ENCODE measurements around the gene TTBK2. TPM values are rescaled to one million over a fixed set of nuclear protein-coding genes. Genes with fewer than 3 reads are reported as not detected.
"Not testable (repeated sequence)": the region's sequence is repeated elsewhere in the genome, so short reads cannot be mapped to it uniquely, and the experiment has no call there.

TTBK2 gene
- 10 to 100 TPM in 1 of 2 donors, 1 to 10 TPM in 1; 9.7 to 12.3 TPM for total RNA-seq
- long read RNA-seq, partial matches to known transcripts: 1 of 3 reads
- long read RNA-seq, other reads (novel, unspliced or antisense): 2 of 3 reads

- peak; percentile 98 for ATAC-seq
Measured at GRCh38 chr15:42920519-42921341, at the start of gene TTBK2. Gene TTBK2 (minus strand): TSS chr15:42920778. CDS start chr15:42878617, 42,161 bp downstream.

DNA sequence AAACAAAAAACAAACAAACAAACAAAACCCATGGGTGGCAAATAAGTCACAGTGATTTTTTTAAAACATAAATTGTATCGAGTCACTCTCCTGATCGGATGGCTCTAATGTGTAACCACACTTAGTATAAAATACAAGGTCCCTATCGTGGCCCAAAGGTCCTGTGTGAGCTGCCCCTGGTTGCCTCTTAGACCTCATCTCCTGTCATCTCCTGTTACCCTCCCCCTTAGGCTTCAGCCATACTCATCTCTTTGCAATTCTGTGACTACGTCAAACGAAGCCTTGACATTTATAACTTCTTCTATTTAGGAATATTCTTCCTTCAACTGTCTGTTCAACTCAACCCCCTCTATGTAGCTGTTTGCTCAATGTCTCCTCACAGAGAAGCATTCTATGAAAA, 43.9 kb upstream of the TTBK2 start:
- no peak for DNase-seq
- intact Hi-C loops (cut with DNase I, micrococcal nuclease): no loop called here
- no peak for ATAC-seq

More at GRCh38 chr15:42920519-42921341, at the start of gene TTBK2:
- intact Hi-C loops (cut with DNase I, micrococcal nuclease): loop anchor here in 1 of 2 donors (10.0 kb wide), 1 partner anchor 216 kb away; no protein-coding TSS in a partner anchor
- peak; percentile 99 for DNase-seq

GRCh38 chr15:42955518-42955917, 34.9 kb upstream of the TTBK2 start:
- DNase-seq (no peak), ATAC-seq (no peak)
- intact Hi-C loops (cut with DNase I, micrococcal nuclease): no loop called here

GRCh38 chr15:42954291-42954690, 33.7 kb upstream of the TTBK2 start:
- intact Hi-C loops (cut with DNase I, micrococcal nuclease): no loop called here
- DNase-seq (no peak), ATAC-seq (no peak)

DNA sequence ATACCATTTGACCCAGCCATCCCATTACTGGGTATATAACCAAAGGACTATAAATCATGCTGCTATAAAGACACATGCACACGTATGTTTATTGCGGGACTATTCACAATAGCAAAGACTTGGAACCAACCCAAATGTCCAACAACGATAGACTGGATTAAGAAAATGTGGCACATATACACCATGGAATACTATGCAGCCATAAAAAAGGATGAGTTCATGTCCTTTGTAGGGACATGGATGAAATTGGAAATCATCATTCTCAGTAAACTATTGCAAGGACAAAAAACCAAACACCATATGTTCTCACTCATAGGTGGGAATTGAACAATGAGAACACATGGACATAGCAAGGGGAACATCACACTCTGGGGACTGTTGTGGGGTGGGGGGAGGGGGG, 28.3 kb upstream of the TTBK2 start:
- ATAC-seq; intact Hi-C loops (cut with DNase I, micrococcal nuclease); DNase-seq: not testable (repeated sequence)

GRCh38 chr15:42940527-42940926, 19.9 kb upstream of the TTBK2 start:
- DNase-seq: no peak
- ATAC-seq: no peak
- intact Hi-C loops (cut with DNase I, micrococcal nuclease): no loop called here

DNA sequence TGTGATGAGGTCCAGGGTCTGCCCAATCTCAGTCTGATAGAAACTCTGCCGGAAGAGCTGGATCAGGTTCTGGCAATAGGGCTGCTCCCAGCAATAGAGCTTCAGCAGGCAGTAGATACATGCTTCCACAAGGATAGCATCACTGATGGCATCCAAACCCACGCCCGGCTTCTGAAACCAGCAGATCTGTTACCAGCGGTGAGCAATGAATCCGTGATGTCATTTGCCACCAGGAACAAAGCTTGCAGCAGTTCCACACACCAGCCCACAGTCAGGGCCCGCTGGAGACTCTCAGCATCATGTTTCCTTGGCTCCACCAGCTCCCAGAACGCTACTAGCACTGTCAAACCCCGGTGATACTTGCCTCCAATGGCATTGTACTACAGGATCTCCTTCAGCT, 19.3 kb upstream of the TTBK2 start:
- intact Hi-C loops (cut with DNase I, micrococcal nuclease): no loop called here
- DNase-seq (no peak), ATAC-seq (no peak)

GRCh38 chr15:42937143-42937542, 16.6 kb upstream of the TTBK2 start:
- ATAC-seq (no peak), DNase-seq (no peak)
- intact Hi-C loops (cut with DNase I, micrococcal nuclease): no loop called here

- no peak for DNase-seq
- intact Hi-C loops (cut with DNase I, micrococcal nuclease): no loop called here
Measured at GRCh38 chr15:42933886-42934667, 13.5 kb upstream of the TTBK2 start.

GRCh38 chr15:42932833-42933515, 12.4 kb upstream of the TTBK2 start:
- DNase-seq (no peak), ATAC-seq (no peak)
- intact Hi-C loops (cut with DNase I, micrococcal nuclease): no loop called here

More at GRCh38 chr15:42933886-42934667, 13.5 kb upstream of the TTBK2 start:
- ATAC-seq: no peak

DNA sequence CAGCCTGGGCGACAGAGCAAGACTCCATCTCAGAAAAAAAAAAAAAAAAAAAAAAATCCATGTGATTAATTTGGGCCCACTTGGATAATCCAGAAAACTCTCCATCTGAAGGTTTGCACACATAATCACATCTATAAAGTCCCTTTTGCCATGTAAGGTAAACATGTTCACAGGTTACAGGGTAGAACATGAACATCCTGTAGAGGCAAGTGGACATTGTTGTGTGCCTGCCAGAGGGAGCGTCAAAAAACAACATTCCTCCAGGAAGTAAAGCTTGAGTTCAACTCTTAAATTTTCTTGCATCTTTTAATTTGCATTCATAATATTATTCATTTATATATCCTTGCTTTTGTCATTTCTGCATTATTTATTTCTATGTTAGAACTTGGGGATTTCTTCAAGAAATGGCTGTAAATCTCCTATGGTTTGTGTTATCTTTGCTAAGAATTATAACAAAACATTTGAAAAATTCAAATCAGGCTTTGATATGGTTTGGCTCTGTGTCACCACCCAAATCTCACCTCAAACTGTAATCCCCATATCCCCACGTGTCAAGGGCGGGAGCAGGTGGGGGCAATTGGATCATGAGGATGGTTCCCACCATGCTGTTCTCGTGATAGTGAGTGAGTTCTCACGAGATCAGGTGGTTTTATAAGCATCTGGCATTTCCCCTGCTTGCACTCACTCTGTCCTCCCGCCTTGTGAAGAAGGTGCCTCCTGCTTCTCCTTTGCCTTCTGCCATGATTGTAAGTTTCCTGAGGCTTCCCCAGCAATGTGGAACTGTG, 11.3 kb upstream of the TTBK2 start:
- ATAC-seq: no peak
- DNase-seq: no peak
- intact Hi-C loops (cut with DNase I, micrococcal nuclease): no loop called here

DNA sequence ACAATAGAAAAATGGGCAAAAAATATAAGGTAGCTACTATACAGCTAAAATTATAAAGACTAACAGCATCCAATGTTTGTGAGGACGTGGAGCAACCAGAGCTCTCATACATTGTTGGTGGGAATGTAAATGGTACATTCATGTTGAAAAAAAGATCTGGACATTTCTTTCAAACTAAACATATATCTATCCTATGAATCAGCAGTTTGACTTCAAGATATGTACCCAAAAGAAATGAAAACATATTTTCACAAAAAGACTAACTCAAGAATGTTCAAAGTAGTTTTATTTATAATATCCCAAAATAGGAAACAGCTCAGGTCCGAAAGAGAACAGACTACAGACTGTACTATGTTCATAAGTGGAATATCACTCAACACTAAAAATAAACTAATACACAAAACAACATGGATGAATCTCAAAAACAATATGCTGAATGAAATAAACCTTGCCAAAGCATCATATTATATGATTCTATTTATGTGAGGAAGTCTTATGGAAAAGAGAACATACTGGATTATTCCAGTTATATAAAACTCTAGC, 8.8 kb upstream of the TTBK2 start:
- DNase-seq: no peak
- intact Hi-C loops (cut with DNase I, micrococcal nuclease): loop anchor here in 1 of 2 donors (10.0 kb wide), 1 partner anchor 225 kb away; no protein-coding TSS in a partner anchor
- no peak for ATAC-seq

DNA sequence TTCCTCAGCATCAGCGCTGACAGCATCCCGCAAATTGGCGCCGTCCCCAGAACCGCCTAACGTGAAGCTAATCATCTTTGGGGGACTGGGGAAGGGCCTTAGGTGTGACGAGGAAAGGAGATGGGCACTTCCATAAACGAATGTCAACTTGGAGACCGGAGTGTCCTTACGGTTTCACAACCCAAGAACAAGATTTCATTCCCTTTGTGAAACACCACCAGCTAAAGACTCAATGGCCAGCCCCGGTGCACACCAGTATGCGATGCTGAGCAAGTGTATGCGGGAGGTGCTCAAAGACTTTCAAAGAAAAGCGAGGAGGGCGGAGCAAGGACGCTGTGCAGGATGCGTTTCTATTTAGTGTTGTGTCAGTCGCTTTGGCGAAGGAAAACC, 759 bp upstream of the TTBK2 start:
- intact Hi-C loops (cut with DNase I, micrococcal nuclease): loop anchor here in 1 of 2 donors (10.0 kb wide), 1 partner anchor 217 kb away; no protein-coding TSS in a partner anchor
- DNase-seq (peak; percentile 33 to 50), ATAC-seq (peak; percentile 29)

GRCh38 chr15:42919799-42920518, 619 bp downstream of the TTBK2 start:
- DNase-seq: peak in 1 of 2 donors; percentile 37
- intact Hi-C loops (cut with DNase I, micrococcal nuclease): loop anchor here in 1 of 2 donors (10.0 kb wide), 1 partner anchor 215 kb away; no protein-coding TSS in a partner anchor
- peak; percentile 14 for ATAC-seq

DNA sequence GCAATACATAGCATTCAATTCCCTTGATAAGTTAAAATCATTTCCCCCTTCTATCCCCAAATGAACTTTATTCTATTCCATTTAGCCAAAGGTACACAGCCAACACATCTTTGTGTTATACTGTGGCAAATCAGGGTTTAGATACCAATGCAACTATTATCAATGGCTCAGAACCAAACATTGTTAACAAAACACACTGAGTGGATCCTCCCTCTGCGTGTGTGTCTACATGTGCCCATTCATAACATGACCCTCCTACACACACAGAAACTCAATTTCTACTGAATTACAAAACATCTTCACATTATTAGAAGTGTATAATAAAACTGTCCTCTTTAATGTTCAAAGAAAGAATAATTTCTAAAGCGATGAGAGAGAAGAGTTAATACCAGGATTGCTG, 1.3 kb downstream of the TTBK2 start:
- no peak for DNase-seq
- intact Hi-C loops (cut with DNase I, micrococcal nuclease): no loop called here
- no peak for ATAC-seq

GRCh38 chr15:42918047-42918446, 2.5 kb downstream of the TTBK2 start:
- intact Hi-C loops (cut with DNase I, micrococcal nuclease): no loop called here
- no peak for ATAC-seq
- DNase-seq: no peak

DNA sequence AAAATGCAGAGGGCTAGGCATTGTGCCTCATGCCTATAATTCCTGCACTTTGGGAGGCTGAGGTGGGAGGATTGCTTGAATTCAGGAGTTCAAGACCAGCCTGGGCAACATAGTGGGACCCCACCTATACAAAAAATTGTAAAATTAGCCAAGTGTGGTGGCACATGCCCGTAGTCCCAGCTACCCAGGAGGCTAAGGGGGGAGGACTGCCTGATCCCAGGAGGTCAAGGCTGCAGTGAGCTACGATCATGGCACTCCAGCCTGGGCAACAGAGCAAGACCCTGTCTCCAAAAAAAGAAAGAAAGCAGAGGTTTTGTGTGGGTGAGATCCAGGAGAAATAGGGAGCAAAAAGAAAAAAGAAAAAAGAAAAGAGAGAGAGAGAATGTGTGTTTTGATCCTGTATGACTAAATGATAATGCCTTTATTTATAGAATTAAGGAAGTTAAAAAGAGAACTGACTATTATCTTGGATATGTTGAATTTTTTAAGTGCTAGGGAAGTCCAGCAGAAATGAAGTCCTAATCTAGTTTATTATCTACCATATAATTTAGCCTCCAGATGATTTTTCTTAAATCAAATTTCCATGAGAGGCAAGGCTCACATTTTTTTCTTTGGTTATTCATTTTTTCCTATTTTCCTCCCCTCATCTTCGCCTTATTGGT, 4.8 kb downstream of the TTBK2 start:
- intact Hi-C loops (cut with DNase I, micrococcal nuclease): no loop called here
- DNase-seq: no peak
- ATAC-seq: no peak
